ENCODE data around the gene PACS1. TPM values are rescaled to one million over a fixed set of nuclear protein-coding genes. Genes with fewer than 3 reads are reported as not detected.
A peak's percentile ranks its signal among the peaks of the same experiment; 100 is the strongest.
"Not testable (repeated sequence)": the region's sequence is repeated elsewhere in the genome, so short reads cannot be mapped to it uniquely, and the experiment has no call there.

The PACS1 gene
- 75.6 and 83.7 TPM in 2 replicates for total RNA-seq

GRCh38 chr11:66069715-66070603 is at the start of gene PACS1:
TSS of gene PACS1 (plus strand) at chr11:66070272. CDS start at chr11:66070487, 215 bp downstream.
- intact Hi-C loops (cut with micrococcal nuclease) = loop anchor here (1.0 to 5.0 kb wide), 3 partner anchors 18 to 56 kb away; partner anchors contain the start of gene SF3B2
- Mint-ChIP-seq H3K4me1 (ENCODE audit: low read depth) (peaks cover 60% of the 10 kb centered on the region), H3K27ac (peak within 1 kb of the TSS; percentile 91), H3K4me3 (ENCODE audit: low read depth) (peak within 1 kb of the TSS; percentile 84), H3K36me3 (ENCODE audit: low read depth) (peaks cover 75% of the 10 kb centered on the region), H3K9me3 (no peaks in the 10 kb centered on the region), H3K27me3 (ENCODE audit: low read depth) (no peaks in the 10 kb centered on the region)
- DNase-seq (ENCODE audit: low spot score) = peak; percentile 74

- Mint-ChIP-seq H3K9me3 (no peaks in the 10 kb centered on the region), H3K27ac (peak overlapping the region; percentile 38), H3K27me3 (ENCODE audit: low read depth) (peaks cover 7% of the 10 kb centered on the region), H3K36me3 (ENCODE audit: low read depth) (no peaks in the 10 kb centered on the region), H3K4me3 (ENCODE audit: low read depth) (no peak overlapping the region), H3K4me1 (ENCODE audit: low read depth) (peaks cover 18% of the 10 kb centered on the region)
- intact Hi-C loops (cut with micrococcal nuclease) = no loop called here
- DNase-seq (ENCODE audit: low spot score) = no peak
These were observed 49.3 kb upstream of the PACS1 start for GRCh38 chr11:66020618-66021357.

- no peaks in the 10 kb centered on the region for H3K36me3 Mint-ChIP-seq (ENCODE audit: low read depth)
- no peaks in the 10 kb centered on the region for H3K9me3 Mint-ChIP-seq
- intact Hi-C loops (cut with micrococcal nuclease) = no loop called here
- peaks cover 16% of the 10 kb centered on the region for H3K4me1 Mint-ChIP-seq (ENCODE audit: low read depth)
- H3K4me3 Mint-ChIP-seq (ENCODE audit: low read depth) = peak overlapping the region; percentile 55
- H3K27me3 Mint-ChIP-seq (ENCODE audit: low read depth) = peaks cover 7% of the 10 kb centered on the region
- peak; percentile 68 for DNase-seq (ENCODE audit: low spot score)
- peak overlapping the region; percentile 58 for H3K27ac Mint-ChIP-seq
These were observed 47.5 kb upstream of the PACS1 start for GRCh38 chr11:66022401-66023185.

- H3K4me3 Mint-ChIP-seq (ENCODE audit: low read depth); intact Hi-C loops (cut with micrococcal nuclease); H3K9me3 Mint-ChIP-seq; H3K36me3 Mint-ChIP-seq (ENCODE audit: low read depth); H3K27me3 Mint-ChIP-seq (ENCODE audit: low read depth); DNase-seq (ENCODE audit: low spot score); H3K27ac Mint-ChIP-seq: not testable (repeated sequence)
- peaks cover 15% of the 10 kb centered on the region for H3K4me1 Mint-ChIP-seq (ENCODE audit: low read depth)
These were observed 47.0 kb upstream of the PACS1 start for GRCh38 chr11:66023186-66023440.

GRCh38 chr11:66026017-66026529 is 44.0 kb upstream of the PACS1 start, which contains the start of gene CATSPER1:
TSS of gene CATSPER1 (minus strand) at chr11:66026479. CDS start at chr11:66026379, 100 bp downstream.
- Mint-ChIP-seq H3K27me3 (ENCODE audit: low read depth) (peaks cover 7% of the 10 kb centered on the region), H3K9me3 (no peaks in the 10 kb centered on the region), H3K4me1 (ENCODE audit: low read depth) (peaks cover 10% of the 10 kb centered on the region), H3K36me3 (ENCODE audit: low read depth) (no peaks in the 10 kb centered on the region), H3K4me3 (ENCODE audit: low read depth) (no peak within 1 kb of the TSS), H3K27ac (no peak within 1 kb of the TSS)
- intact Hi-C loops (cut with micrococcal nuclease) = no loop called here
- DNase-seq (ENCODE audit: low spot score) = no peak

GRCh38 chr11:66032957-66033735 is 36.9 kb upstream of the PACS1 start:
- Mint-ChIP-seq H3K4me1 (ENCODE audit: low read depth) (no peaks in the 10 kb centered on the region), H3K4me3 (ENCODE audit: low read depth) (no peak overlapping the region), H3K36me3 (ENCODE audit: low read depth) (no peaks in the 10 kb centered on the region), H3K9me3 (no peaks in the 10 kb centered on the region), H3K27ac (no peak overlapping the region), H3K27me3 (ENCODE audit: low read depth) (peaks cover 6% of the 10 kb centered on the region)
- intact Hi-C loops (cut with micrococcal nuclease) = no loop called here
- DNase-seq (ENCODE audit: low spot score) = no peak

- Mint-ChIP-seq H3K36me3 (ENCODE audit: low read depth) (no peaks in the 10 kb centered on the region), H3K27me3 (ENCODE audit: low read depth) (peaks cover 14% of the 10 kb centered on the region), H3K4me1 (ENCODE audit: low read depth) (no peaks in the 10 kb centered on the region), H3K9me3 (no peaks in the 10 kb centered on the region), H3K27ac (no peak overlapping the region), H3K4me3 (ENCODE audit: low read depth) (no peak overlapping the region)
- DNase-seq (ENCODE audit: low spot score) = no peak
- intact Hi-C loops (cut with micrococcal nuclease) = no loop called here
These were observed 34.3 kb upstream of the PACS1 start for GRCh38 chr11:66035653-66036333.

GRCh38 chr11:66036334-66036710 is 33.8 kb upstream of the PACS1 start:
- peaks cover 14% of the 10 kb centered on the region for H3K27me3 Mint-ChIP-seq (ENCODE audit: low read depth)
- no peak overlapping the region for H3K4me3 Mint-ChIP-seq (ENCODE audit: low read depth)
- no peaks in the 10 kb centered on the region for H3K9me3 Mint-ChIP-seq
- no peaks in the 10 kb centered on the region for H3K36me3 Mint-ChIP-seq (ENCODE audit: low read depth)
- H3K4me1 Mint-ChIP-seq (ENCODE audit: low read depth) = no peaks in the 10 kb centered on the region
- DNase-seq (ENCODE audit: low spot score) = no peak
- intact Hi-C loops (cut with micrococcal nuclease) = no loop called here
- H3K27ac Mint-ChIP-seq = no peak overlapping the region

- Mint-ChIP-seq H3K4me1 (ENCODE audit: low read depth) (no peaks in the 10 kb centered on the region), H3K27me3 (ENCODE audit: low read depth) (peaks cover 14% of the 10 kb centered on the region), H3K9me3 (no peaks in the 10 kb centered on the region), H3K36me3 (ENCODE audit: low read depth) (no peaks in the 10 kb centered on the region), H3K4me3 (ENCODE audit: low read depth) (no peak overlapping the region), H3K27ac (no peak overlapping the region)
- intact Hi-C loops (cut with micrococcal nuclease) = no loop called here
- no peak for DNase-seq (ENCODE audit: low spot score)
These were observed 32.7 kb upstream of the PACS1 start for GRCh38 chr11:66037327-66037726.

GRCh38 chr11:66039765-66040164 is 30.3 kb upstream of the PACS1 start:
- Mint-ChIP-seq H3K9me3 (no peaks in the 10 kb centered on the region), H3K36me3 (ENCODE audit: low read depth) (no peaks in the 10 kb centered on the region), H3K27ac (no peak overlapping the region), H3K4me1 (ENCODE audit: low read depth) (peaks cover 5% of the 10 kb centered on the region), H3K4me3 (ENCODE audit: low read depth) (no peak overlapping the region), H3K27me3 (ENCODE audit: low read depth) (peaks cover 11% of the 10 kb centered on the region)
- no peak for DNase-seq (ENCODE audit: low spot score)
- intact Hi-C loops (cut with micrococcal nuclease) = no loop called here

GRCh38 chr11:66042227-66042995 is 27.7 kb upstream of the PACS1 start:
- no peaks in the 10 kb centered on the region for H3K36me3 Mint-ChIP-seq (ENCODE audit: low read depth)
- H3K27me3 Mint-ChIP-seq (ENCODE audit: low read depth) = peaks cover 10% of the 10 kb centered on the region
- intact Hi-C loops (cut with micrococcal nuclease) = no loop called here
- no peaks in the 10 kb centered on the region for H3K9me3 Mint-ChIP-seq
- H3K4me1 Mint-ChIP-seq (ENCODE audit: low read depth) = peaks cover 14% of the 10 kb centered on the region
- DNase-seq (ENCODE audit: low spot score) = no peak
- H3K4me3 Mint-ChIP-seq (ENCODE audit: low read depth) = no peak overlapping the region
- H3K27ac Mint-ChIP-seq = no peak overlapping the region

All from activated T-helper 2 cell treated with anti-CD3 and anti-CD28 coated beads, Interferon-gamma antibody, Interleukin-2, Interleukin-4, amounts not matched to agents 10 μg/mL and 5 μg/mL and 100 μg/mL, durations not matched to agents 14 hours and 24 hours and 36 hours (primary cell).